ENCODE data around the gene ARMC2.

GRCh38 chr6:108801366-108801765, 46.9 kb upstream of the ARMC2 start:
- TF ChIP-seq CTCF (conservative IDR thresholded peaks at IDR 0.05; ENCODE audit: low read length), result no peak
- no peak for TF ChIP-seq EZH2phosphoT487 (IDR thresholded peaks at IDR 0.05; ENCODE audit: borderline replicate concordance)
